Thyroid gland (tissue), 4 donors: ENCODE results near the gene TXLNA. TPM values are rescaled to one million over a fixed set of nuclear protein-coding genes. Genes with fewer than 3 reads are reported as not detected.

Source experiments
- DNase-seq, 2 donors: peaks; one replicate each; pipeline ENCODE4 v3.0.0-alpha.2; 2019
- H3K27ac ChIP-seq, 3 donors: fragments of 200-600 bp; sonication (generic); 1 replicate in 2 of 3; 2 replicates in 1 of 3; pipeline ENCODE4 v1.5.1; 2016 to 2019; ENCODE audit warnings: mild to moderate bottlenecking in 1 of 3, moderate library complexity in 1 of 3
- H3K27me3 ChIP-seq: fragments of 200-600 bp; sonication (generic); one replicate; pipeline ENCODE4 v1.5.1; 2019
- H3K36me3 ChIP-seq, 2 donors: fragments of 200-600 bp; sonication (generic); one replicate each; pipeline ENCODE4 v1.5.1; 2016 to 2019
- H3K4me1 ChIP-seq, 2 donors: fragments of 200-600 bp; sonication (generic); one replicate each; pipeline ENCODE4 v1.5.1; 2017 to 2019
- H3K4me3 ChIP-seq, 3 donors: fragments of 200-600 bp; sonication (generic); replicated peaks in 1 of 3; 1 replicate in 2 of 3; 2 replicates in 1 of 3; pipeline ENCODE4 v1.5.1; 2016; ENCODE audit warnings: mild to moderate bottlenecking in 1 of 3
- H3K9me3 ChIP-seq: fragments of 200-600 bp; sonication (generic); one replicate; pipeline ENCODE4 v1.5.1; 2017
- POLR2A ChIP-seq, 2 donors: fragments of 450-650 bp; IDR thresholded peaks; one replicate each; pipeline ENCODE4 v1.6.1; 2017; ENCODE audit warnings: antibody characterized with exemption in 2 of 2, mild to moderate bottlenecking in 2 of 2, moderate library complexity in 1 of 2
- WGBS, 2 donors: methylation state at CpG; one replicate each; pipeline ENCODE4 v1.1.5; 2017; 5-methylcytosine and 5-hydroxymethylcytosine counted together
- intact Hi-C: fragments of 100-400 bp; cut with DNase I; formaldehyde crosslinking; loops from one replicate; pipeline ENCODE4 v1.15.1; 2023
- total RNA-seq, 4 donors: library from RNA; depleted of rRNA; stranded (reverse); fragments of >200 nt; gene quantifications; one replicate each; pipeline ENCODE4 v1.2.3, GENCODE V29; 2016
- TF ChIP-seq, protein P1 (sequence below), 6 experiments: fragments of 200-600 bp in 3 of 6; fragments of 450-650 bp in 3 of 6; sonication (generic) in 3 of 6; IDR thresholded peaks; one replicate each; pipeline ENCODE4 v1.5.1; 2016 to 2019; ENCODE audit warnings: antibody characterized with exemption in 6 of 6, mild to moderate bottlenecking in 2 of 6, inconsistent platforms in 1 of 6, moderate library complexity in 1 of 6

TXLNA gene
- total RNA-seq, 4 donors from 2014 or later, result 47.7 to 69.4 (median 60.6) TPM

DNA sequence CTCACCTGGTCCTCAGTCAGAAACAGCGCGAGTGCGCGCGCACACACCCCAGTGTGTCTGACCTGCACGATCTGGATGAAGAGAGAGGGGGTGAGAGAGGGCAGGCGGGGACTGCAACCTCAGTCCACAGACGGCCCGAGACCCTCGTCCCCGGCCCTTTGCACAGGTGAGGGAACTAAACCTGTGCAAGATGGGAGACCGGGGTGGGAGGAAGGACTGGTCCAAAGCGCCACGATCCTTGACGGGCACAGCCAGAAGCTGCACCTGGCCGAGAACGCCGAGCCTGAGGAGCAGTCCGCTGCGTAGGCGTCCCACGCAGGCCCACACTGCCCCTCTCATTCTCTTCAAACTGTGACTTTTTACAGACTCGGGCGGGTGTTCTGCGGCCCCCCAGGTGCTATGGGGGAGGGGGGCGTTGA is 25.5 kb downstream of the TXLNA start:
- TF ChIP-seq POLR2A (IDR thresholded peaks at IDR 0.05), result no peak
- TF ChIP-seq, protein P1, sequence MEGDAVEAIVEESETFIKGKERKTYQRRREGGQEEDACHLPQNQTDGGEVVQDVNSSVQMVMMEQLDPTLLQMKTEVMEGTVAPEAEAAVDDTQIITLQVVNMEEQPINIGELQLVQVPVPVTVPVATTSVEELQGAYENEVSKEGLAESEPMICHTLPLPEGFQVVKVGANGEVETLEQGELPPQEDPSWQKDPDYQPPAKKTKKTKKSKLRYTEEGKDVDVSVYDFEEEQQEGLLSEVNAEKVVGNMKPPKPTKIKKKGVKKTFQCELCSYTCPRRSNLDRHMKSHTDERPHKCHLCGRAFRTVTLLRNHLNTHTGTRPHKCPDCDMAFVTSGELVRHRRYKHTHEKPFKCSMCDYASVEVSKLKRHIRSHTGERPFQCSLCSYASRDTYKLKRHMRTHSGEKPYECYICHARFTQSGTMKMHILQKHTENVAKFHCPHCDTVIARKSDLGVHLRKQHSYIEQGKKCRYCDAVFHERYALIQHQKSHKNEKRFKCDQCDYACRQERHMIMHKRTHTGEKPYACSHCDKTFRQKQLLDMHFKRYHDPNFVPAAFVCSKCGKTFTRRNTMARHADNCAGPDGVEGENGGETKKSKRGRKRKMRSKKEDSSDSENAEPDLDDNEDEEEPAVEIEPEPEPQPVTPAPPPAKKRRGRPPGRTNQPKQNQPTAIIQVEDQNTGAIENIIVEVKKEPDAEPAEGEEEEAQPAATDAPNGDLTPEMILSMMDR (IDR thresholded peaks at IDR 0.05), result no peak
- DNase-seq, result no peak
- WGBS, 2 donors, result 30 to 35% methylated on average over 26 of the region's 26 CpGs
- peak overlapping the region; percentile 5 to 62 (median 46) for H3K4me3 ChIP-seq
- H3K9me3 ChIP-seq, result no peaks in the 10 kb centered on the region
- peaks cover 22 to 46% of the 10 kb centered on the region in 2 donors for H3K4me1 ChIP-seq
- H3K36me3 ChIP-seq, result no peaks in the 10 kb centered on the region
- intact Hi-C loops, result no loop called here
- H3K27ac ChIP-seq, result peak overlapping the region; percentile 5 to 74 (median 40)
- no peaks in the 10 kb centered on the region for H3K27me3 ChIP-seq

GRCh38 chr1:32205401-32206370 is 26.2 kb downstream of the TXLNA start, which contains the start of gene IQCC:
IQCC (plus strand) TSS chr1:32205671; CDS start chr1:32205682, 11 bp downstream.
- H3K4me3 ChIP-seq, result peak within 1 kb of the TSS; percentile 19 to 62 (median 46)
- WGBS, 2 donors, result 2 to 3% methylated on average over 26 to 27 of the region's 77 CpGs
- intact Hi-C loops, result no loop called here
- no peaks in the 10 kb centered on the region for H3K9me3 ChIP-seq
- H3K4me1 ChIP-seq, result peaks cover 20 to 43% of the 10 kb centered on the region in 2 donors
- TF ChIP-seq, protein P1 (IDR thresholded peaks at IDR 0.05), result peak in 1 of 6 experiments; percentile 2
- peak; percentile 18 to 86 for TF ChIP-seq POLR2A (IDR thresholded peaks at IDR 0.05)
- peak within 1 kb of the TSS; percentile 5 to 74 (median 40) for H3K27ac ChIP-seq
- H3K27me3 ChIP-seq, result no peaks in the 10 kb centered on the region
- peak; percentile 95 to 96 for DNase-seq
- no peaks in the 10 kb centered on the region for H3K36me3 ChIP-seq

GRCh38 chr1:32208469-32208868 is 29.0 kb downstream of the TXLNA start:
- no peak overlapping the region for H3K27ac ChIP-seq
- TF ChIP-seq, protein P1 (IDR thresholded peaks at IDR 0.05), result no peak
- no peaks in the 10 kb centered on the region for H3K36me3 ChIP-seq
- 84 to 88% methylated on average over 6 of the region's 6 CpGs for WGBS, 2 donors
- intact Hi-C loops, result no loop called here
- DNase-seq, result no peak
- H3K4me1 ChIP-seq, result peaks cover 11 to 28% of the 10 kb centered on the region in 2 donors
- no peaks in the 10 kb centered on the region for H3K9me3 ChIP-seq
- no peak overlapping the region for H3K4me3 ChIP-seq
- H3K27me3 ChIP-seq, result no peaks in the 10 kb centered on the region

DNA sequence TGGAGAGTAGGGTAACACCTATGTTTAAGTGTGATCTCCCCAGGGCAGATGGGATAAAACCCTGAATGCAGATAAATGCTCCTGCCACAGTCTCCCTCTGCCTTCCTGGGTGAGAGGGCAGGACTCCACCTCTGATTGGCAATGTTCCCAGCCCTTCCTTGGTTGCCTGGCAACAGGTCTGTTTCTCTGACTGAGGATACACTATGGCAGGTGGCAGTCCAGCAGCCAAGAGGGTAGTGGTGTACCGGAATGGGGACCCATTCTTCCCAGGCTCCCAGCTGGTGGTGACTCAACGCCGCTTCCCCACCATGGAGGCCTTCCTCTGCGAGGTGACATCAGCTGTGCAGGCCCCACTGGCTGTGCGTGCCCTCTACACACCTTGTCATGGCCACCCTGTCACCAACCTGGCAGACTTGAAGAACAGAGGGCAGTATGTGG is 29.4 kb downstream of the TXLNA start, which contains the start of gene DCDC2B:
DCDC2B (plus strand) TSS at position 199 of the 438 bp plus-strand sequence; CDS start at position 204, 5 bp downstream.
- 36 to 47% methylated on average over 2 to 3 of the region's 5 CpGs for WGBS, 2 donors
- Histone ChIP-seq H3K36me3 (no peaks in the 10 kb centered on the region), H3K27ac (no peak within 1 kb of the TSS), H3K27me3 (no peaks in the 10 kb centered on the region), H3K4me3 (no peak within 1 kb of the TSS), H3K9me3 (no peaks in the 10 kb centered on the region), H3K4me1 (peaks cover 11 to 28% of the 10 kb centered on the region in 2 donors)
- peak; percentile 88 to 91 for DNase-seq
- intact Hi-C loops, result no loop called here
- TF ChIP-seq POLR2A (IDR thresholded peaks at IDR 0.05), result no peak
- TF ChIP-seq, protein P1 (IDR thresholded peaks at IDR 0.05), result no peak
